ENCODE data around the gene ABCD1.
"Not testable (repeated sequence)": the region's sequence is repeated elsewhere in the genome, so short reads cannot be mapped to it uniquely, and the experiment has no call there.

Gene ABCD1

GRCh38 chrX:153728951-153729631, 4.4 kb downstream of the ABCD1 start:
- Histone ChIP-seq H3K9ac (ENCODE audit: low read length) (no peak overlapping the region), H2AK5ac (ENCODE audit: low read length) (no peak overlapping the region), H2BK5ac (ENCODE audit: low read depth, low read length, poor library complexity) (no peak overlapping the region), H3K27ac (ENCODE audit: low read depth, low read length) (no peak overlapping the region), H3K79me2 (ENCODE audit: control insufficient read depth, insufficient read depth, low read length, poor library complexity) (peaks cover 4% of the 10 kb centered on the region), H3K4me3 (ENCODE audit: low read depth, low read length) (no peak overlapping the region), H3K4ac (ENCODE audit: low read depth, low read length) (no peak overlapping the region), H3K79me1 (ENCODE audit: low read length) (peaks cover 29% of the 10 kb centered on the region), H4K8ac (ENCODE audit: low read depth, low read length) (no peak overlapping the region), H2BK12ac (ENCODE audit: low read length) (no peak overlapping the region), H4K91ac (ENCODE audit: low read depth, low read length) (no peak overlapping the region), H2BK120ac (ENCODE audit: insufficient read depth, low read length, poor library complexity) (no peak overlapping the region), H2AFZ (ENCODE audit: insufficient read depth, low read length, poor library complexity) (no peak overlapping the region), H3K18ac (ENCODE audit: low read length) (no peak overlapping the region), H3K27me3 (ENCODE audit: insufficient read depth, low read length) (no peaks in the 10 kb centered on the region), H3K23ac (ENCODE audit: low read length) (no peak overlapping the region), H3K4me2 (ENCODE audit: low read length) (no peak overlapping the region), H4K12ac (ENCODE audit: low read depth, low read length) (no peak overlapping the region), H3K14ac (ENCODE audit: low read length) (no peak overlapping the region), H3K9me3 (ENCODE audit: insufficient read depth, low read depth, low read length) (no peaks in the 10 kb centered on the region), H3K36me3 (ENCODE audit: control insufficient read depth in 1 of 2, insufficient read depth in 2 of 2, low read length in 2 of 2) (no peaks in the 10 kb centered on the region), H3K4me1 (ENCODE audit: control insufficient read depth in 1 of 2, insufficient read depth in 2 of 2, low read length in 2 of 2) (peaks cover 26% of the 10 kb centered on the region in 2 experiments)
- DNase-seq = peak; percentile 86 to 89
- no CpG with 5 or more reads among the region's 23 CpGs for WGBS (ENCODE audit: extremely low coverage, insufficient coverage, insufficient read length)

DNA sequence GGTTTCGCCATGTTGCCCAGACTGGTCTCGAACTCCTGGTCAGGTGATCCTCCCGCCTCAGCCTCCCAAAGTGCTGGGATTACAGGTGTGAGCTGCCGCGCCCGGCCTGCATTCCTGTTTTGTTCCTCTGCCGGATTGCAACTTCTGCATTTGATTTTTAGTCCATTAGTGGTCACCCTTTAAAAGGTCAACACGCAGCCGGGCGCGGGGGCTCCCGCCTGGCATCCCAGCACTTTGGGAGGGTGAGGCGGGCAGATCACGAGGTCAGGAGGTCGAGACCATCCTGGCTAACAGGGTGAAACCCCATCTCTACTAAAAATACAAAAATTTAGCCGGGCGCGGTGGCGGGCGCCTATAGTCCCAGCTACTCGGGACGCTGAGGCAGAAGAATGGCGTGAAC, 5.5 kb downstream of the ABCD1 start:
- peaks cover 22 to 23% of the 10 kb centered on the region in 2 experiments for H3K4me1 ChIP-seq (ENCODE audit: control insufficient read depth in 1 of 2, insufficient read depth in 2 of 2, low read length in 2 of 2)
- not testable (repeated sequence) for H2AFZ ChIP-seq (ENCODE audit: insufficient read depth, low read length, poor library complexity)

GRCh38 chrX:153731117-153731844, 6.6 kb downstream of the ABCD1 start:
- H2BK12ac ChIP-seq (ENCODE audit: low read length) = no peak overlapping the region
- no CpG with 5 or more reads among the region's 6 CpGs for WGBS (ENCODE audit: extremely low coverage, insufficient coverage, insufficient read length)
- H3K4ac ChIP-seq (ENCODE audit: low read depth, low read length) = no peak overlapping the region
- H3K23ac ChIP-seq (ENCODE audit: low read length) = no peak overlapping the region
- H3K27me3 ChIP-seq (ENCODE audit: insufficient read depth, low read length) = no peaks in the 10 kb centered on the region
- no peak overlapping the region for H3K4me2 ChIP-seq (ENCODE audit: low read length)
- H2BK120ac ChIP-seq (ENCODE audit: insufficient read depth, low read length, poor library complexity) = no peak overlapping the region
- no peak overlapping the region for H4K91ac ChIP-seq (ENCODE audit: low read depth, low read length)
- H4K8ac ChIP-seq (ENCODE audit: low read depth, low read length) = no peak overlapping the region
- DNase-seq = peak; percentile 29 to 77
- peaks cover 10 to 11% of the 10 kb centered on the region in 2 experiments for H3K4me1 ChIP-seq (ENCODE audit: control insufficient read depth in 1 of 2, insufficient read depth in 2 of 2, low read length in 2 of 2)
- H3K9ac ChIP-seq (ENCODE audit: low read length) = no peak overlapping the region
- H3K36me3 ChIP-seq (ENCODE audit: control insufficient read depth in 1 of 2, insufficient read depth in 2 of 2, low read length in 2 of 2) = no peaks in the 10 kb centered on the region
- peaks cover 14% of the 10 kb centered on the region for H3K79me1 ChIP-seq (ENCODE audit: low read length)
- no peaks in the 10 kb centered on the region for H3K9me3 ChIP-seq (ENCODE audit: insufficient read depth, low read depth, low read length)
- no peak overlapping the region for H3K27ac ChIP-seq (ENCODE audit: low read depth, low read length)
- no peak overlapping the region for H2AFZ ChIP-seq (ENCODE audit: insufficient read depth, low read length, poor library complexity)
- H3K18ac ChIP-seq (ENCODE audit: low read length) = no peak overlapping the region
- no peak overlapping the region for H2AK5ac ChIP-seq (ENCODE audit: low read length)
- H2BK5ac ChIP-seq (ENCODE audit: low read depth, low read length, poor library complexity) = no peak overlapping the region
- H3K14ac ChIP-seq (ENCODE audit: low read length) = no peak overlapping the region
- H3K79me2 ChIP-seq (ENCODE audit: control insufficient read depth, insufficient read depth, low read length, poor library complexity) = peaks cover under 1% of the 10 kb centered on the region
- no peak overlapping the region for H3K4me3 ChIP-seq (ENCODE audit: low read depth, low read length)
- no peak overlapping the region for H4K12ac ChIP-seq (ENCODE audit: low read depth, low read length)

More for the DNA sequence above, 5.5 kb downstream of the ABCD1 start:
- not testable (repeated sequence) for H3K14ac ChIP-seq (ENCODE audit: low read length); H3K27me3 ChIP-seq (ENCODE audit: insufficient read depth, low read length); DNase-seq; H3K36me3 ChIP-seq (ENCODE audit: control insufficient read depth in 1 of 2, insufficient read depth in 2 of 2, low read length in 2 of 2); H3K79me2 ChIP-seq (ENCODE audit: control insufficient read depth, insufficient read depth, low read length, poor library complexity); H2AK5ac ChIP-seq (ENCODE audit: low read length); H3K23ac ChIP-seq (ENCODE audit: low read length); H4K91ac ChIP-seq (ENCODE audit: low read depth, low read length); H2BK12ac ChIP-seq (ENCODE audit: low read length); H2BK5ac ChIP-seq (ENCODE audit: low read depth, low read length, poor library complexity); H3K9me3 ChIP-seq (ENCODE audit: insufficient read depth, low read depth, low read length); H2BK120ac ChIP-seq (ENCODE audit: insufficient read depth, low read length, poor library complexity); H3K9ac ChIP-seq (ENCODE audit: low read length); H3K18ac ChIP-seq (ENCODE audit: low read length); H3K4me2 ChIP-seq (ENCODE audit: low read length); H3K4ac ChIP-seq (ENCODE audit: low read depth, low read length); H3K4me3 ChIP-seq (ENCODE audit: low read depth, low read length); H3K27ac ChIP-seq (ENCODE audit: low read depth, low read length); H4K8ac ChIP-seq (ENCODE audit: low read depth, low read length); H4K12ac ChIP-seq (ENCODE audit: low read depth, low read length)
- WGBS (ENCODE audit: extremely low coverage, insufficient coverage, insufficient read length) = no CpG with 5 or more reads among the region's 23 CpGs
- peaks cover 25% of the 10 kb centered on the region for H3K79me1 ChIP-seq (ENCODE audit: low read length)

GRCh38 chrX:153731845-153732215, 7.2 kb downstream of the ABCD1 start:
- Histone ChIP-seq H3K23ac (ENCODE audit: low read length) (no peak overlapping the region), H3K79me2 (ENCODE audit: control insufficient read depth, insufficient read depth, low read length, poor library complexity) (no peaks in the 10 kb centered on the region), H2BK120ac (ENCODE audit: insufficient read depth, low read length, poor library complexity) (no peak overlapping the region), H2BK5ac (ENCODE audit: low read depth, low read length, poor library complexity) (no peak overlapping the region), H2AFZ (ENCODE audit: insufficient read depth, low read length, poor library complexity) (no peak overlapping the region), H3K9ac (ENCODE audit: low read length) (no peak overlapping the region), H3K79me1 (ENCODE audit: low read length) (peaks cover 11% of the 10 kb centered on the region), H3K4me2 (ENCODE audit: low read length) (no peak overlapping the region), H4K12ac (ENCODE audit: low read depth, low read length) (no peak overlapping the region), H3K36me3 (ENCODE audit: control insufficient read depth in 1 of 2, insufficient read depth in 2 of 2, low read length in 2 of 2) (peaks cover 2 to 4% of the 10 kb centered on the region in 2 experiments), H4K91ac (ENCODE audit: low read depth, low read length) (no peak overlapping the region), H3K18ac (ENCODE audit: low read length) (no peak overlapping the region), H2AK5ac (ENCODE audit: low read length) (no peak overlapping the region), H3K14ac (ENCODE audit: low read length) (no peak overlapping the region), H3K4me1 (ENCODE audit: control insufficient read depth in 1 of 2, insufficient read depth in 2 of 2, low read length in 2 of 2) (peaks cover 8% of the 10 kb centered on the region in 2 experiments), H4K8ac (ENCODE audit: low read depth, low read length) (no peak overlapping the region), H3K4ac (ENCODE audit: low read depth, low read length) (no peak overlapping the region), H3K9me3 (ENCODE audit: insufficient read depth, low read depth, low read length) (no peaks in the 10 kb centered on the region), H2BK12ac (ENCODE audit: low read length) (no peak overlapping the region), H3K27me3 (ENCODE audit: insufficient read depth, low read length) (no peaks in the 10 kb centered on the region), H3K4me3 (ENCODE audit: low read depth, low read length) (no peak overlapping the region), H3K27ac (ENCODE audit: low read depth, low read length) (no peak overlapping the region)
- no peak for DNase-seq
- WGBS (ENCODE audit: extremely low coverage, insufficient coverage, insufficient read length) = no CpG with 5 or more reads among the region's 3 CpGs

Measured in trophoblast cell (in vitro differentiated cells and primary cell).